ENCODE data around the gene FTH1. TPM values are rescaled to one million over a fixed set of nuclear protein-coding genes. Genes with fewer than 3 reads are reported as not detected.

The FTH1 gene
- total RNA-seq, 2 donors from 2014 or later: 2,265 to 2,787 TPM

- Histone ChIP-seq H3K27ac (peak overlapping the region; percentile 43 to 44), H3K4me3 (no peak overlapping the region), H3K36me3 (no peaks in the 10 kb centered on the region), H3K4me1 (peaks cover 0 to 21% of the 10 kb centered on the region in 2 donors), H3K27me3 (no peaks in the 10 kb centered on the region), H3K9me3 (no peaks in the 10 kb centered on the region)
- no peak for TF ChIP-seq CTCF (IDR thresholded peaks at IDR 0.05)
- DNase-seq (ENCODE audit: low spot score): peak; percentile 95
Observed at GRCh38 chr11:61949169-61950034, 18.0 kb downstream of the FTH1 start.

GRCh38 chr11:61948505-61948904 is 18.9 kb downstream of the FTH1 start:
- no peaks in the 10 kb centered on the region for H3K27me3 ChIP-seq
- no peak overlapping the region for H3K27ac ChIP-seq
- no peak for DNase-seq (ENCODE audit: low spot score)
- H3K4me1 ChIP-seq: peaks cover 0 to 19% of the 10 kb centered on the region in 2 donors
- no peak overlapping the region for H3K4me3 ChIP-seq
- no peak for TF ChIP-seq CTCF (IDR thresholded peaks at IDR 0.05)
- no peaks in the 10 kb centered on the region for H3K9me3 ChIP-seq
- H3K36me3 ChIP-seq: no peaks in the 10 kb centered on the region

- peak; percentile 97 for DNase-seq (ENCODE audit: low spot score)
- Histone ChIP-seq H3K4me1 (peaks cover 0 to 19% of the 10 kb centered on the region in 2 donors), H3K9me3 (no peaks in the 10 kb centered on the region), H3K4me3 (no peak overlapping the region), H3K27ac (no peak overlapping the region), H3K36me3 (no peaks in the 10 kb centered on the region), H3K27me3 (no peaks in the 10 kb centered on the region)
- peak; percentile 68 to 95 for TF ChIP-seq CTCF (IDR thresholded peaks at IDR 0.05)
Observed at GRCh38 chr11:61947486-61948210, 19.8 kb downstream of the FTH1 start.

GRCh38 chr11:61946894-61947293 is 20.5 kb downstream of the FTH1 start:
- H3K9me3 ChIP-seq: no peaks in the 10 kb centered on the region
- H3K27me3 ChIP-seq: no peaks in the 10 kb centered on the region
- no peak overlapping the region for H3K4me3 ChIP-seq
- H3K4me1 ChIP-seq: peaks cover 0 to 19% of the 10 kb centered on the region in 2 donors
- no peak for TF ChIP-seq CTCF (IDR thresholded peaks at IDR 0.05)
- no peaks in the 10 kb centered on the region for H3K36me3 ChIP-seq
- DNase-seq (ENCODE audit: low spot score): no peak
- H3K27ac ChIP-seq: no peak overlapping the region

GRCh38 chr11:61945191-61945590 is 22.2 kb downstream of the FTH1 start:
- Histone ChIP-seq H3K4me1 (peaks cover 0 to 19% of the 10 kb centered on the region in 2 donors), H3K27me3 (no peaks in the 10 kb centered on the region), H3K27ac (no peak overlapping the region), H3K36me3 (no peaks in the 10 kb centered on the region), H3K4me3 (no peak overlapping the region), H3K9me3 (no peaks in the 10 kb centered on the region)
- DNase-seq (ENCODE audit: low spot score): no peak
- no peak for TF ChIP-seq CTCF (IDR thresholded peaks at IDR 0.05)
